Hematopoietic multipotent progenitor cell treated with erythropoietin and hydrocortisone succinate and interleukin-3 and kit ligand, for 17 days (in vitro differentiated cells): ENCODE data around the gene PGPEP1.
A peak's percentile ranks its signal among the peaks of the same experiment; 100 is the strongest.
"Not testable (repeated sequence)": the region's sequence is repeated elsewhere in the genome, so short reads cannot be mapped to it uniquely, and the experiment has no call there.

ENCODE experiments used
- DNase-seq: peaks from one replicate; pipeline ENCODE4 v3.0.0-alpha.2; 2015; ENCODE audit warnings: low spot score

The PGPEP1 gene

GRCh38 chr19:18364277-18364825 is 24.0 kb downstream of the PGPEP1 start:
- peak; percentile 39 for DNase-seq

GRCh38 chr19:18364826-18365528 is 24.6 kb downstream of the PGPEP1 start:
- peak; percentile 94 for DNase-seq

- DNase-seq = peak; percentile 55
These were observed 25.6 kb downstream of the PGPEP1 start for GRCh38 chr19:18366021-18366435.

GRCh38 chr19:18368504-18369222 is 28.3 kb downstream of the PGPEP1 start:
- DNase-seq = peak; percentile 37

GRCh38 chr19:18373407-18373891 is 33.1 kb downstream of the PGPEP1 start:
- no peak for DNase-seq

- peak; percentile 95 for DNase-seq
These were observed 33.7 kb downstream of the PGPEP1 start for GRCh38 chr19:18373892-18374629.

GRCh38 chr19:18377026-18377425 is 36.6 kb downstream of the PGPEP1 start:
- DNase-seq = peak; percentile 45

- peak; percentile 84 for DNase-seq
These were observed 39.7 kb downstream of the PGPEP1 start for GRCh38 chr19:18379803-18380747.

- DNase-seq = no peak
These were observed 40.4 kb downstream of the PGPEP1 start for GRCh38 chr19:18380843-18381242.

GRCh38 chr19:18383622-18384021 is 43.2 kb downstream of the PGPEP1 start:
- DNase-seq = not testable (repeated sequence)

- peak; percentile 30 for DNase-seq
These were observed 44.4 kb downstream of the PGPEP1 start for GRCh38 chr19:18384775-18385174.

GRCh38 chr19:18385359-18385674 is 44.9 kb downstream of the PGPEP1 start:
- DNase-seq = no peak

- DNase-seq = peak; percentile 91
These were observed 45.5 kb downstream of the PGPEP1 start, which contains the start of gene GDF15 for GRCh38 chr19:18385675-18386542. Gene GDF15, plus strand, starts transcription at chr19:18386158. Its CDS starts 32 bp downstream, at chr19:18386190.

- peak; percentile 80 for DNase-seq
These were observed 46.3 kb downstream of the PGPEP1 start for GRCh38 chr19:18386543-18387271.

GRCh38 chr19:18388100-18388959 is 47.9 kb downstream of the PGPEP1 start:
- peak; percentile 92 for DNase-seq

- peak; percentile 62 for DNase-seq
These were observed 48.7 kb downstream of the PGPEP1 start for GRCh38 chr19:18388960-18389725.

GRCh38 chr19:18389726-18390064 is 49.3 kb downstream of the PGPEP1 start:
- peak; percentile 70 for DNase-seq
